ENCODE measurements around the gene MAGEB1.

The MAGEB1 gene

DNA sequence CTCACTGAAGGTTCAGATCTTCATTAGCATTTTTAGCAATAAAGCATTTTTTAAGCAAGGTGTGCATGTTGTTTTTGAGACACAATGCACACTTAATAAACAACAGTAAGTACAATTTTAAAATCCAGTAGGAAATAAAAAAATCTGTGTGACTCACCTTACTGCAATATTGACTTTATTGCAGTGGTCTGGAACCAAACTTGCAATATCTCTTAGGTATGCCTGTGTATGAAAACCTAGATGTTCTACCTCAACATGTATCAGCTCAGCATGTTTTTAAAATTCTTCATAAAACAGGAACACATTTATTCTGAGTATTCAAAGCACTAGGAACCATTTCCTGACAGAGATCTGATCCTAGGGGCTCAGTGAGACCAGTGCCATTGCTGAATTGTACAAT lies 35.6 kb downstream of the MAGEB1 start:
- TF ChIP-seq, protein P1, sequence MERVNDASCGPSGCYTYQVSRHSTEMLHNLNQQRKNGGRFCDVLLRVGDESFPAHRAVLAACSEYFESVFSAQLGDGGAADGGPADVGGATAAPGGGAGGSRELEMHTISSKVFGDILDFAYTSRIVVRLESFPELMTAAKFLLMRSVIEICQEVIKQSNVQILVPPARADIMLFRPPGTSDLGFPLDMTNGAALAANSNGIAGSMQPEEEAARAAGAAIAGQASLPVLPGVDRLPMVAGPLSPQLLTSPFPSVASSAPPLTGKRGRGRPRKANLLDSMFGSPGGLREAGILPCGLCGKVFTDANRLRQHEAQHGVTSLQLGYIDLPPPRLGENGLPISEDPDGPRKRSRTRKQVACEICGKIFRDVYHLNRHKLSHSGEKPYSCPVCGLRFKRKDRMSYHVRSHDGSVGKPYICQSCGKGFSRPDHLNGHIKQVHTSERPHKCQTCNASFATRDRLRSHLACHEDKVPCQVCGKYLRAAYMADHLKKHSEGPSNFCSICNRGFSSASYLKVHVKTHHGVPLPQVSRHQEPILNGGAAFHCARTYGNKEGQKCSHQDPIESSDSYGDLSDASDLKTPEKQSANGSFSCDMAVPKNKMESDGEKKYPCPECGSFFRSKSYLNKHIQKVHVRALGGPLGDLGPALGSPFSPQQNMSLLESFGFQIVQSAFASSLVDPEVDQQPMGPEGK (CRISPR knock-in tag; IDR thresholded peaks at IDR 0.05; ENCODE audit: borderline replicate concordance), result no peak
- TF ChIP-seq TOX (CRISPR knock-in tag; IDR thresholded peaks at IDR 0.05; ENCODE audit: borderline replicate concordance) (no peak), PPARA (CRISPR knock-in tag; IDR thresholded peaks at IDR 0.05; ENCODE audit: borderline replicate concordance) (no peak), ARNTL (CRISPR knock-in tag; IDR thresholded peaks at IDR 0.05; ENCODE audit: borderline replicate concordance, low read depth) (no peak), TCF4 (CRISPR knock-in tag; IDR thresholded peaks at IDR 0.05; ENCODE audit: borderline replicate concordance) (no peak), ZC3H10 (CRISPR knock-in tag; IDR thresholded peaks at IDR 0.05) (no peak), GLIS3 (CRISPR knock-in tag; IDR thresholded peaks at IDR 0.05) (no peak), CSDC2 (CRISPR knock-in tag; IDR thresholded peaks at IDR 0.05) (no peak), OSR1 (CRISPR knock-in tag; IDR thresholded peaks at IDR 0.05) (no peak)
- TF ChIP-seq, protein P2, sequence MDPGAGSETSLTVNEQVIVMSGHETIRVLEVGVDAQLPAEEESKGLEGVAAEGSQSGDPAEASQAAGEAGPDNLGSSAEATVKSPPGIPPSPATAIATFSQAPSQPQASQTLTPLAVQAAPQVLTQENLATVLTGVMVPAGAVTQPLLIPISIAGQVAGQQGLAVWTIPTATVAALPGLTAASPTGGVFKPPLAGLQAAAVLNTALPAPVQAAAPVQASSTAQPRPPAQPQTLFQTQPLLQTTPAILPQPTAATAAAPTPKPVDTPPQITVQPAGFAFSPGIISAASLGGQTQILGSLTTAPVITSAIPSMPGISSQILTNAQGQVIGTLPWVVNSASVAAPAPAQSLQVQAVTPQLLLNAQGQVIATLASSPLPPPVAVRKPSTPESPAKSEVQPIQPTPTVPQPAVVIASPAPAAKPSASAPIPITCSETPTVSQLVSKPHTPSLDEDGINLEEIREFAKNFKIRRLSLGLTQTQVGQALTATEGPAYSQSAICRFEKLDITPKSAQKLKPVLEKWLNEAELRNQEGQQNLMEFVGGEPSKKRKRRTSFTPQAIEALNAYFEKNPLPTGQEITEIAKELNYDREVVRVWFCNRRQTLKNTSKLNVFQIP (CRISPR knock-in tag; IDR thresholded peaks at IDR 0.05; ENCODE audit: borderline replicate concordance, low read depth), result no peak
- TF ChIP-seq, protein P3, sequence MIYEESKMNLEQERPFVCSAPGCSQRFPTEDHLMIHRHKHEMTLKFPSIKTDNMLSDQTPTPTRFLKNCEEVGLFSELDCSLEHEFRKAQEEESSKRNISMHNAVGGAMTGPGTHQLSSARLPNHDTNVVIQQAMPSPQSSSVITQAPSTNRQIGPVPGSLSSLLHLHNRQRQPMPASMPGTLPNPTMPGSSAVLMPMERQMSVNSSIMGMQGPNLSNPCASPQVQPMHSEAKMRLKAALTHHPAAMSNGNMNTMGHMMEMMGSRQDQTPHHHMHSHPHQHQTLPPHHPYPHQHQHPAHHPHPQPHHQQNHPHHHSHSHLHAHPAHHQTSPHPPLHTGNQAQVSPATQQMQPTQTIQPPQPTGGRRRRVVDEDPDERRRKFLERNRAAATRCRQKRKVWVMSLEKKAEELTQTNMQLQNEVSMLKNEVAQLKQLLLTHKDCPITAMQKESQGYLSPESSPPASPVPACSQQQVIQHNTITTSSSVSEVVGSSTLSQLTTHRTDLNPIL (CRISPR knock-in tag; IDR thresholded peaks at IDR 0.05; ENCODE audit: low read depth), result no peak
- TF ChIP-seq, protein P4, sequence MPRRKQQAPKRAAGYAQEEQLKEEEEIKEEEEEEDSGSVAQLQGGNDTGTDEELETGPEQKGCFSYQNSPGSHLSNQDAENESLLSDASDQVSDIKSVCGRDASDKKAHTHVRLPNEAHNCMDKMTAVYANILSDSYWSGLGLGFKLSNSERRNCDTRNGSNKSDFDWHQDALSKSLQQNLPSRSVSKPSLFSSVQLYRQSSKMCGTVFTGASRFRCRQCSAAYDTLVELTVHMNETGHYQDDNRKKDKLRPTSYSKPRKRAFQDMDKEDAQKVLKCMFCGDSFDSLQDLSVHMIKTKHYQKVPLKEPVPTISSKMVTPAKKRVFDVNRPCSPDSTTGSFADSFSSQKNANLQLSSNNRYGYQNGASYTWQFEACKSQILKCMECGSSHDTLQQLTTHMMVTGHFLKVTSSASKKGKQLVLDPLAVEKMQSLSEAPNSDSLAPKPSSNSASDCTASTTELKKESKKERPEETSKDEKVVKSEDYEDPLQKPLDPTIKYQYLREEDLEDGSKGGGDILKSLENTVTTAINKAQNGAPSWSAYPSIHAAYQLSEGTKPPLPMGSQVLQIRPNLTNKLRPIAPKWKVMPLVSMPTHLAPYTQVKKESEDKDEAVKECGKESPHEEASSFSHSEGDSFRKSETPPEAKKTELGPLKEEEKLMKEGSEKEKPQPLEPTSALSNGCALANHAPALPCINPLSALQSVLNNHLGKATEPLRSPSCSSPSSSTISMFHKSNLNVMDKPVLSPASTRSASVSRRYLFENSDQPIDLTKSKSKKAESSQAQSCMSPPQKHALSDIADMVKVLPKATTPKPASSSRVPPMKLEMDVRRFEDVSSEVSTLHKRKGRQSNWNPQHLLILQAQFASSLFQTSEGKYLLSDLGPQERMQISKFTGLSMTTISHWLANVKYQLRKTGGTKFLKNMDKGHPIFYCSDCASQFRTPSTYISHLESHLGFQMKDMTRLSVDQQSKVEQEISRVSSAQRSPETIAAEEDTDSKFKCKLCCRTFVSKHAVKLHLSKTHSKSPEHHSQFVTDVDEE (CRISPR knock-in tag; IDR thresholded peaks at IDR 0.05), result no peak
- TF ChIP-seq, protein P5, sequence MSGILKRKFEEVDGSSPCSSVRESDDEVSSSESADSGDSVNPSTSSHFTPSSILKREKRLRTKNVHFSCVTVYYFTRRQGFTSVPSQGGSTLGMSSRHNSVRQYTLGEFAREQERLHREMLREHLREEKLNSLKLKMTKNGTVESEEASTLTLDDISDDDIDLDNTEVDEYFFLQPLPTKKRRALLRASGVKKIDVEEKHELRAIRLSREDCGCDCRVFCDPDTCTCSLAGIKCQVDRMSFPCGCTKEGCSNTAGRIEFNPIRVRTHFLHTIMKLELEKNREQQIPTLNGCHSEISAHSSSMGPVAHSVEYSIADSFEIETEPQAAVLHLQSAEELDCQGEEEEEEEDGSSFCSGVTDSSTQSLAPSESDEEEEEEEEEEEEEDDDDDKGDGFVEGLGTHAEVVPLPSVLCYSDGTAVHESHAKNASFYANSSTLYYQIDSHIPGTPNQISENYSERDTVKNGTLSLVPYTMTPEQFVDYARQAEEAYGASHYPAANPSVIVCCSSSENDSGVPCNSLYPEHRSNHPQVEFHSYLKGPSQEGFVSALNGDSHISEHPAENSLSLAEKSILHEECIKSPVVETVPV (CRISPR knock-in tag; IDR thresholded peaks at IDR 0.05), result no peak
- peak; percentile 17; the same call in 2 of the 3 replicates for ATAC-seq

DNA sequence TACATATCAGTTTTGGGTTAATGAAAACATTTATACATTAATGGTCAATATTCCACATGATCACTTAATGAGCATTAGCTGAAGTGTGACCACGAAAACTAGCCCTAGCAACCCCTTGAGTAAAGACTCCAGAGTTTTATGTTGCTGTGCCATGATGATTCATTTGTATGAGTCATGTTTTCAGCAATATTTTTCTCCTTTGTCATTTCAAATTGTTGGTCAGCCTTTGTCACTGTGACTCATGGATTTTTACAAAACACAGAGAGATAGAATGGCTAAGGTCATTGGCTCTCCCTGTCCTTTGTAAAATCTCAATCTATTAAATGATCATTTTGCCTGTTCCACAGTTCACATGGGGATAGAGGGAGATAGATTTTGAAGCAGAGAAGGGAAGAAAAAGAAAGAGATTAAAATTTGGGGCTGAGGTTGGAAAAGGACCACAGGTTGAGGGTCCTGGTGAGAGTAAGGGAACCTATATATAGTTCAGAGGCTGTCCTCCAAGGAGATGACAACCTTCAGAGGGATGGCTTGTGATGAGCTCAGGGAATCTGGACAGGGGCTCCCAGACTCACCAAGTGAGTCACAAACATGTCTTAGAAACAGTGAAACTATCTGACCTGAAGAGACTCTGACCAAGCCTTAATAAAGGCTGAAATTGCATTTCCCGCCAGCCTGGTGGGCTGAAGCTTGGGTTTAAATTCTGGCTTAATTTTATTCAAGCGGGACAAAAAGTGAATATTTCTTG lies 36.7 kb downstream of the MAGEB1 start:
- no peak for TF ChIP-seq ZFP30 (CRISPR knock-in tag; IDR thresholded peaks at IDR 0.05)
- TF ChIP-seq, protein P2 (CRISPR knock-in tag; IDR thresholded peaks at IDR 0.05; ENCODE audit: borderline replicate concordance, low read depth), result 0 out of 2 replicates have a peak, but pooled peaks have one; percentile 25
- no peak for TF ChIP-seq ZNF8 (CRISPR knock-in tag; IDR thresholded peaks at IDR 0.05)
- no peak for TF ChIP-seq ZNF70 (CRISPR knock-in tag; IDR thresholded peaks at IDR 0.05)
- no peak for TF ChIP-seq ESRRG (CRISPR knock-in tag; IDR thresholded peaks at IDR 0.05)
- TF ChIP-seq, protein P3 (CRISPR knock-in tag; IDR thresholded peaks at IDR 0.05; ENCODE audit: low read depth), result no peak
- TF ChIP-seq TOX (CRISPR knock-in tag; IDR thresholded peaks at IDR 0.05; ENCODE audit: borderline replicate concordance), result peak; percentile 56; the same call in 1 of the 2 replicates
- ATAC-seq, result peak; percentile 93

Measured in SK-N-SH treated with all-trans-retinoic acid at 6 μM for 48 hours (cell line).